NCI-H2227 treated with DMSO at 0.1 percent for 48 hours (cell line): ENCODE results near the gene CYSTM1.
A peak's percentile ranks its signal among the peaks of the same experiment; 100 is the strongest.
"Not testable (repeated sequence)": the region's sequence is repeated elsewhere in the genome, so short reads cannot be mapped to it uniquely, and the experiment has no call there.

ENCODE experiments used
- DNase-seq: peaks from one replicate; lab custom pipeline; 2025; lab: John Stamatoyannopoulos, UW

The CYSTM1 gene

DNA sequence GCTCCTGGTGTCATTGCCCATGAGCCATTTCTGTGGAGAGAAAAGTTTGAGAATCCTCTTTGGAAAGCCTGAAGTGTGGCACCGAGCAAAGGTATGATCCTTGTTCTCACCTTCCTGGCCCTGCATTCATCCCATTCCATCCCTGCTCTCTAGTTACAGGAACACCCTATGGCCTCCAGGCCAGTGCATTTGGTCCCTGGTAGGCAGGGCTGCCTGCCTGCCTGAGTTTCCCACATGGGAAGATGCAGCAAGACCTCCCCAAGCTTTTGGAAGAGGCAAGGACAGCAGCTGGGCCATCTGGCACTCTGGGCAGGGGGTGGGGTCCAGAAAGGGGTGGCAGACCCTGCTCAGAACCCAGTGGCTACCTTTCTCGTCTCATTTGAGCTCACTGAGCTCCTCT is 24.8 kb upstream of the CYSTM1 start:
- DNase-seq, result no peak

DNA sequence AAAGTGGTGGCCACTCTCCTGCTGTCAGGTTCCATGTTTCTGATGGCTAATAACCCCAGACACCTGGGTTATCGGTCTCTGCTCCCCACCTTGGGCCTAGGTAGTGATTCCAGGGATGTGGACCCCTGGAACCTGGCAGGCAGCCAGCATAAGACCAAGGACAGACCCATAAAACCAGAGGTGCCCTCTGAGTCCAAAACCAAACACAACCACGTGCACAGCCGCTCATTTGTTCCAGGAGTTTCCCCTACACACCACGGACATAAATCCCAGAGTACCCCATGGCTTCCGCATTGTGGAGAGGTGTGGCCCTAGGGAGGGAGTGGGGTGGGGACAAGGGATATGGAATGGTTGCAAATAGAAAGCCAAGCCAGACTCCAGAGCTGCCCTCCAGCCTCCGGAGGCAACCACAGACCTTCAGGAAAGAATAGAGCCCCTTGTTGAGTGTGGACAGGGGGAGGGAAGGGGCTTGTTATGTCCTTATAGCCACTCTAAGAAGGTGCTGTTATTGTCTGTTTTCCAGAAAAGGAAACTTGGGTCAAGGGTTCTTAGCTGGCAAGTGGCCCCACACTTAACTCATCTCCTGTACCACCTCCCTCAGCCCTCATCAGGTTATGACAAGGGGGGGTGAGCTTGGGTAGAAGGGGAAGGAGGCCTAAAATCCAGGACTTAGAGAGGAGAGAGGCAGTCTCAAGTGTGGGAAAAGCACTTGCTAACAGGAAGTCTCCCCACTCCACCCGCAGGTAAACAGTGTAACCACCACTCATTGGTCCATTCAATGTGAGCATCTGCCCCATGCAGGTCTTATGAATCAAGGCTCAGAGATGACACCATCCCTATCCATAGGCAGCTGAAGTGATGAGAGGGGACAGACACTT is 23.6 kb upstream of the CYSTM1 start:
- DNase-seq, result no peak

DNA sequence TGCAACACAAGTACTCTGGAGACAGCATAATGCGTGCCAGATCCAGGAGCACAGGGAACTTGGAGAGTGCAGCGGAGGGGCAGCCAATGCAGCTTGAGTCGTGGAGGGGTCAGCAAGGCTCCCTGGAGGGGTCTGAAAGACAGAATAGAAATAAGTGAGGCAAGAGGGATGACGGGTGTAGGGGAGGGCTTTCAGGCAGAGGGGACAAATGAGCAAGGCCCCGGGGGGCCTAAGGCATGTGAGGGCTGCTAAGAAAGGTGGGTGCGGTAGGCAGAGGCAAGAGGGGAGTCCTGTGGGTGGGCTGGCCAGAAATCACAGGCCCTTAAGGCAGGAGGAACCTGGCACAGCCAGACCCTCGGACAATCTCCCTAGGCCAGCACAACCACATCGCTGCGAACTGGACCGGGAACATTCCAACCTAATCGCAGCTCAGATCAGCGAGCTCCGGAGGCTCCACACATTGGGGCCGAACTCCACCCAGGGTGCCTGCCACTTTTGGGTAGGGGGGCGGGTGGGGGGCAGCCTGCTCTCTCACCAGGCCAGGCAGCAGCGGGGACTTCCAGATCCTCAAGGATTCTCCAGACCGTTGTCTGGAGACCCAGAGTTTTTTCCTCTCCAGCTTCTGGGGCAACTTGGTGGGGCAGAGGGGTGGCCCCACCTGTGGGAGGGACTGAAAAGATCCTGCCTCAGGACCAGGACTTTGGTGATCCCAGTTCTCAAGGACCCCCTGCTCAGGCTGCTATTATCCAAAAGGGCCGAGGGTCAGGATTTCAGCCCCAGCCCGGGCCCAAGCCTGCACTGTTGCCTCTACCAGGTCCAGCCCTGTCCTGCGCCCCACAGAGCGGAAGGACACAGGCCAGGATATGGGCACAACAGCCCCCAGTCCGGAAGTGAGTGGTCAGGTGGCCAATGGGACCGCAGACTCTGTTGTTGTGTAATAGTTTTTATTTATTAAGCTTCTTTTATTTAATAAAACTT is 22.7 kb upstream of the CYSTM1 start:
- DNase-seq, result no peak

DNA sequence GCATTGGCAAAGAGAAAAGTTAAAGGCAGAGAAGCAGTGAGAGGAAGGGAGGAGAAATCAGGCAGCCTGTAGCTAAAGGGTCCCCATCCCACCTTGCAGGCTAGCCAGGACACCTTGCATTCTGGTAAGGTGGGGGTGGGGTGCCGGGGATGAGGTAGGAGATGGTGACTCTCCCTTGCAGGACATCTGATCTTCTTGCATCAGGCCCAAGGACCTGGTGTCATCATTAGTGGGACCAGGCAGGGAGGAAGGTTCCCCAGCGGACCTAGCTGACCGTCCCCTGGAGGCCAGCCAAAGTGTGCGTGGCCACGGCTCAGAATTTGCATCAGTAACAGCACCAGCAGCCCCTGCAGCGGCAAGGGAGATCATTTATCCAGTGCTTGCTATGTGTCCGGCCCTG is 21.7 kb upstream of the CYSTM1 start:
- no peak for DNase-seq

DNA sequence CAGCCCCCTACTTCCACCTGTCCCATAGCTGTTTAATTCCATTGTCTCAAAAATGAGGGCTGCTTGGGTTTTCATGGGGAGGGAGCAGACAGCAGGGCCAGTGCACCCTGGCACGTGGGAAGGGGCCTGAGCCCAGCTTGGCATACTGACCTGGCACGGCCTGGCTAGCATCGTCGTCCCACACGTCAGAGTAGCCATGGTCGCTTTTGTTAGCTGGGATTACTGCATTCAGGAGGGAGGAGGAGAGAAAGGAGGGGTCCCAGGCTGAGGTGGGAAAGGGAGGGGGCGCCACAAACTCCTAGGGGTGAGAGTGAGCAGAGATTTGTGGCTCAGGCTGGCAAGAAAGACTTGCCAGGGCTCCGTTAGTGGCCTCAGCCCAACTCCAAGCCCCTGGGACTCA is 21.1 kb upstream of the CYSTM1 start:
- DNase-seq, result no peak

- not testable (repeated sequence) for DNase-seq
Measured at GRCh38 chr5:140154710-140155381, 20.1 kb upstream of the CYSTM1 start.

GRCh38 chr5:140157032-140157781 is 17.8 kb upstream of the CYSTM1 start:
- DNase-seq, result peak; percentile 61

DNA sequence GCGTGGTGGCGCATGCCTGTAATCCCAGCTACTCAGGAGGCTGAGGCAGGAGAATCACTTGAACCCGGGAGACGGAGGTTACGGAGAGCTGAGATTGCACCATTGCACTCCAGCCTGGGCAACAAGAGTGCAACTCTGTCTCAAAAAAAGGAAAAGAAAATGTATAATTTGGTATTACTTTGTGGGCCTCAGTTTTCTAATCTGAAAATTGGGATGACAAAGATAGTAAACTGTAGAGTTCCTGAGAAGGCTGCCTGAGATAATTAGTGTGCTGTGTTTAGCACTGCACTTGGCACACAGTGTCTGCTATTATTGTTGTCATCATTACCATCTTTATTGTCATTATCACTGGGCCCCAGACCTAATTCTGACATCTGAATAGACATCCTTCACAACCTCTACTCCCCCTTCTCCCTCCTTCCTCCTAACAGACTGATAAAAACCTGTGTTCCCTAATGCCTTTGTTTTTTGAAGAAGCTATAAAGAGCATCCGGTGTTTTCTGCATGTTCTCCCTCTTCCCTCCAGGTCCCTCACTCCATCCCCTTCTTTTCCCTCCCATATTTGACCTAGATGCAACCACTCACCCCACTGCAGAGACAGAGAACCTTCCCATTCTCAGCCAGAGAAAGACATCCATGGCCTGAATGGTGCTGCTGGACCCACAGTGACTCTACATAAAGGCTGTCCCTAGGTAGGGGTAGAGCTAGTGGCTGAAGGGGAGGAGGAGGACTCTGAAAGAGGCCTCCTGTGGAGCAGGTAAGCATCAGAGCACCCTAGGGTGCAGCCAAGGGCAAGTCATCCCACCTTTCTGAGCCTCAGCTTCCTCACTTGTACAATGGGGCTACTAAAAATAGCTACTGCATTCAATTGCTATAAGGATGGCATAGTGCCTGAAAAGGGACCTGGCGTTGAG is 15.7 kb upstream of the CYSTM1 start:
- no peak for DNase-seq

DNA sequence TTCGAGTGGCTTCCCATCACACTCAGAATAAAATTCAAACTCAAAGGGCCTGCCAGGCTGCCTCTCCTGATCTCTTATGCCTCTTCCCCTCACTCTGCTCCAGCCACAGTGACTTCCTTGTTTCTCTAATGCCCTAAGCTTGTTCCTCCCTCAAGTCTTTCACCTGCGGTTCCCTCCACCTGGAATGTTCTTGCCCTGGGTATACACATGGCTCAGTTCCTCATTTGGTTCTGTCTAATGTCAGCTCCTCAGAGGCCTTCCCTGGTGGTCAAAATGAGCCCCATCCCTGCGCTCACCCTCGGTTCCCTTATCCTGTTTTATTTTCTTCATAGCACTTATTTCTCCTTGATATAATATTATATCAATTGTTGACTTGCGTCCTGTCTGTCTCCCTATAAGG is 12.7 kb upstream of the CYSTM1 start:
- no peak for DNase-seq

DNA sequence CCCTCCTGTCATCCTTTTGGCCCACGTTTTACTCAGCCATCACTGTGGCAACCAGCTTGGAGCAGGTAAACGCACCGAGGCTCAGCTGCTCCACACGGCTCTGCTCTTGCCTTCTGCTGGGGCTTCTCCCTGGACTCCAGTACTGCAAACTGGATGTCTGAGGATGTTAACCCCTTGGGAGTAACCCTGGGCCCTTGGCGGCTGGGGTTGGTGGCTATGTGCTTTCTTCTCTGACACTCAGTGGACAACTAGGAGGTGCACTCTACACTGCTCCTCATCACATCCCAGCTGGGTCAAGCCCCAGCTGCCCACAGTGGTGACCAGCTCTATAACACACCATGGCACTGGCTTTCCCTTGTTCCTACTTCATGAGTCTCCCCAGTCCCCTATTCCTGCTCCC is 12.2 kb upstream of the CYSTM1 start:
- DNase-seq, result no peak

DNA sequence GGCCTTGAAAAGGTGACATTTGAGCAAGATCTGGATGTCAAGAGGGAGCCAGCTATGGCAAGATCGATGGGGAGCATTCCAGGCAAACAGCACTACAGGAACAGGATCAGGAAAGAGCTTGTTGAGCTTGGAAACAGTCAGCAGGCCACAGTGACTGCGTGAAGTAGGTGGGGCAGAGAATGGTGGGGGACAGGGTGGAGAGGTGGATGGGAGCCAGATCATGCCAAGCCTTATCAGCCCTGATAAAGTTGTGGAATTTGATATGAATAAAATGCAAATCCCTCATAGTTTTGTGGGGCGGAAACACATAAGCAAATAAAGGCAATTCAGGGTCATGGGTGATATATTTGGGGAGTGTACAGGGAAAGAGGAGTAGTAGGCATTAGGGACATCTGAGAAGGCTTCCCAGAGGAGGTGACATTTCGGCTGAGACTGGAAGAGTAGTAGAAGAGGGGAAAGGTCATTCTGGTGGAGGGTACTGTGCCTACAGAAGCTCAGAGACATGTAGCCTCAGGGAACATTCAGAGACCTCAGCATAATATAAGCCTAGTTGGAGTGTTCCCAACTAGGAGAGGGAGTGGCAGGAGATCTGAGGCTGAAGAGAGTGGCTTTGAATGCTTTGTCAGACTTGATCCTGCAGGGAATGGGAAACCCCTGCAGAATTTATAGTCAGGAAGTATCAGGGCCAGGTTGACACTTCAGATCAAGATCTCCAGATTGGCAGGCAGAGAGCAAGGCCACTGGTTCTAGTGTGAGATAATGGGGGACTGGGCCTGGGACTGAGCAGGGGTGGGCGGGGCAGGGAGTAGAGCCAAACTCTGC is 9.7 kb upstream of the CYSTM1 start:
- no peak for DNase-seq

GRCh38 chr5:140165923-140166270 is 9.1 kb upstream of the CYSTM1 start:
- no peak for DNase-seq

DNA sequence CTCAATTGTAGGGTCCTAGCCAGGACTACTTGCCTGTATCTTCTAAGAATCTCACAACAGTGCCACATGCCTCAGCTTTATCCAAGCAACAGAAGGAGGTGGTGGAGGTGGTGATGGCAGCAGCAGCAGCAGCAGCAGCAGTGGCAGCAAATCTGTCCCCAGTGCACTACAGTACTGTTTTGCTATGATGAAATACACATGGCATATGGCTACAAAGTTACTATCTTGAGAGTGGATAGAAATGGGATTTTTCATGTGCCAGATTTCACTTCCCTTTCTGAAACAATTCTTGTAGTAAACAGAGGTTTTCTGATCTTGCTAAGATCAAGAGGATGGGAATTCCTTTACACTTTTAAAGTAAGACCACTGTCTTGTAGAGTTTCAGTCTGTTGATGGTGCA is 8.1 kb upstream of the CYSTM1 start:
- DNase-seq, result no peak

- DNase-seq, result no peak
Measured at GRCh38 chr5:140168371-140168770, 6.6 kb upstream of the CYSTM1 start.

GRCh38 chr5:140169410-140169809 is 5.6 kb upstream of the CYSTM1 start:
- no peak for DNase-seq

GRCh38 chr5:140172483-140172882 is 2.5 kb upstream of the CYSTM1 start:
- no peak for DNase-seq

GRCh38 chr5:140174014-140174413 is 974 bp upstream of the CYSTM1 start:
- DNase-seq, result no peak

- DNase-seq, result peak; percentile 39
Measured at GRCh38 chr5:140175367-140176030, 511 bp downstream of the CYSTM1 start.

- no peak for DNase-seq
Measured at GRCh38 chr5:140176031-140176387, 1.0 kb downstream of the CYSTM1 start.
